SU-DHL-6 (cell line): ENCODE results near the gene ASB18.

ENCODE experiments used
- CTCF ChIP-seq: fragments of 200-600 bp; sonication (generic); IDR thresholded peaks from one replicate; pipeline ENCODE4 v1.5.1; 2017; ENCODE audit warnings: antibody characterized with exemption, mild to moderate bottlenecking, low read length, moderate library complexity; ENCODE audit not compliant: insufficient read depth, poor library complexity, severe bottlenecking
- EZH2phosphoT487 ChIP-seq: fragments of 200-600 bp; sonication (generic), shearing (Covaris generic); conservative IDR thresholded peaks from 2 replicates; pipeline ENCODE4 v1.6.1; 2018; ENCODE audit warnings: mild to moderate bottlenecking, antibody characterized with exemption, low read length, moderate library complexity, mixed read lengths

- TF ChIP-seq CTCF: no peak
- TF ChIP-seq EZH2phosphoT487: no peak
These were observed 26.6 kb downstream of the ASB18 start for GRCh38 chr2:236237468-236238190.
